SH-SY5Y (cell line): ENCODE results near the gene LRRC31.

Source experiments
- GATA2 ChIP-seq: IDR thresholded peaks from 2 replicates; pipeline ENCODE4 v1.6.1; 2011; ENCODE audit warnings: mild to moderate bottlenecking, low read depth, low read length
- GATA3 ChIP-seq: IDR thresholded peaks from 2 replicates; pipeline ENCODE4 v1.6.1; 2011; ENCODE audit warnings: low read depth, mild to moderate bottlenecking, low read length, moderate library complexity

- TF ChIP-seq GATA3 (no peak), GATA2 (no peak)
Observed at GRCh38 chr3:169867584-169868210, 2.0 kb downstream of the LRRC31 start.
